ENCODE results near the gene FUZ.

Gene FUZ

GRCh38 chr19:49776371-49776764 is 36.7 kb downstream of the FUZ start:
- no peak for DNase-seq

GRCh38 chr19:49775742-49776370 is 37.2 kb downstream of the FUZ start:
- DNase-seq: no peak

- no peak for DNase-seq
These were observed 38.1 kb downstream of the FUZ start for GRCh38 chr19:49774969-49775368.

GRCh38 chr19:49773663-49774350 is 39.3 kb downstream of the FUZ start:
- DNase-seq: no peak

- DNase-seq: no peak
These were observed 40.2 kb downstream of the FUZ start for GRCh38 chr19:49772850-49773432.

- DNase-seq: no peak
These were observed 41.4 kb downstream of the FUZ start for GRCh38 chr19:49771674-49772139.

GRCh38 chr19:49770529-49770928 is 42.6 kb downstream of the FUZ start:
- no peak for DNase-seq

- DNase-seq: no peak
These were observed 45.0 kb downstream of the FUZ start for GRCh38 chr19:49767967-49768581.

- DNase-seq: no peak
These were observed 45.7 kb downstream of the FUZ start for GRCh38 chr19:49767381-49767780.

- no peak for DNase-seq
These were observed 46.2 kb downstream of the FUZ start, which contains the start of gene AP2A1 for GRCh38 chr19:49766930-49767299. AP2A1 (plus strand) TSS chr19:49767001; CDS start chr19:49767134, 133 bp downstream.

GRCh38 chr19:49766007-49766929 is 46.8 kb downstream of the FUZ start:
- peak; percentile 99 for DNase-seq

- no peak for DNase-seq
These were observed 48.8 kb downstream of the FUZ start for GRCh38 chr19:49764341-49764740.

GRCh38 chr19:49763230-49763629 is 49.9 kb downstream of the FUZ start, which contains the start of gene TSKS:
TSKS (minus strand) TSS chr19:49763306; CDS start chr19:49763247, 59 bp downstream.
- DNase-seq: no peak

GRCh38 chr19:49761625-49762311 is 51.3 kb downstream of the FUZ start:
- DNase-seq: no peak

- no peak for DNase-seq
These were observed 51.9 kb downstream of the FUZ start for GRCh38 chr19:49761249-49761624.

- DNase-seq: no peak
These were observed 54.8 kb downstream of the FUZ start for GRCh38 chr19:49758292-49758691.
